ENCODE measurements around the gene NOS1AP.

Gene NOS1AP

DNA sequence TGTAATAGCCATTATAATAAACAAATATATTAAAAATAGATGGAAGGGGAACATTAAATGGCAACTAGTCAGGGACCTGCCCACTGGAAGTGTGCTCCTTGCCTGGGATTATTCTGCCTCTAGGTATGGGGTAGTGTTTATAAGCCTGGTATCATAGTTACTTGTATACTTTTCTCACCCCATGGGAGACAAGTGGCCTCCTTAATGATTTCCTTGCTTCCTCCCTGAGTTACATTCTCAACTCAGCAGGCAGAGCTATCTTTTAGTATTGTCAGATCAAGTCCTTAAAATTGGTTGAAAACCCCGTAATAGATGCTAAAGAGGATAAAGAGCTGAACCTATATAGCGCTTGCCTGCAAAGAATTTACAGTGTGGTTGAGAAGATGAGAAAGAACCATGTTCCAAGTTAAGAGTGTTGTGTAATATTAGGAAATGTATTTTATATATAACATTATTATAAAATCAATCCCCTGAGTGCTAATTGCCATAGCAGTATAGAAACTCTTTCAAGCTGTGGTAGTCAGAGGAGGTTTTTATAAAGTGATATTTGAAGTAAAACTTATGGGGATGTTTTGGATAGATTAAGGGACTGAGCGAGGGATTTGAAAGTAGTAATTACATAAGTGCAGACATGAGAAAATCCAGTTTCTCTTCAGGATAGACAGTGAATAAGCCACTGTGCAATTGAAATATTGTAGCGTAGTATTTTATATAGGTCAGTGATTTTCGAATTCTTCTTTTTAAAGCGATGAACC is 200.7 kb downstream of the NOS1AP start:
- H3K79me2 ChIP-seq (ENCODE audit: insufficient read depth, low read length): no peaks in the 10 kb centered on the region
- no peaks in the 10 kb centered on the region for H3K4me1 ChIP-seq (ENCODE audit: insufficient read depth, low read length, severe bottlenecking)
- H3K4me2 ChIP-seq (ENCODE audit: low read length): no peak overlapping the region
- no peaks in the 10 kb centered on the region for H3K9me2 ChIP-seq (ENCODE audit: low read depth, low read length)
- no peaks in the 10 kb centered on the region for H3F3A ChIP-seq (ENCODE audit: insufficient read depth, low read length)
- no peak for TF ChIP-seq EZH2 (IDR thresholded peaks at IDR 0.05; ENCODE audit: borderline replicate concordance, low read length)
- H2AFZ ChIP-seq (ENCODE audit: low read length): no peak overlapping the region
- no peak overlapping the region for H3K27ac ChIP-seq (ENCODE audit: low read depth, low read length, poor library complexity, severe bottlenecking)
- no peak overlapping the region for H3K4me3 ChIP-seq (ENCODE audit: low read depth, low read length, poor library complexity, severe bottlenecking)
- no peaks in the 10 kb centered on the region for H3K9me3 ChIP-seq (ENCODE audit: low read length)
- no peak overlapping the region for H3K9ac ChIP-seq (ENCODE audit: low read length)
- no peaks in the 10 kb centered on the region for H4K20me1 ChIP-seq (ENCODE audit: insufficient read depth, low read length)
- H3K27me3 ChIP-seq (ENCODE audit: insufficient read depth, low read length): no peaks in the 10 kb centered on the region
- no peaks in the 10 kb centered on the region for H3K36me3 ChIP-seq (ENCODE audit: insufficient read depth, low read length)

- Histone ChIP-seq H3K27me3 (ENCODE audit: insufficient read depth, low read length) (no peaks in the 10 kb centered on the region), H3K79me2 (ENCODE audit: insufficient read depth, low read length) (no peaks in the 10 kb centered on the region), H3K4me3 (ENCODE audit: low read depth, low read length, poor library complexity, severe bottlenecking) (no peak overlapping the region), H3K27ac (ENCODE audit: low read depth, low read length, poor library complexity, severe bottlenecking) (no peak overlapping the region), H3K9me2 (ENCODE audit: low read depth, low read length) (no peaks in the 10 kb centered on the region), H3K9me3 (ENCODE audit: low read length) (no peaks in the 10 kb centered on the region), H3K36me3 (ENCODE audit: insufficient read depth, low read length) (no peaks in the 10 kb centered on the region), H3K9ac (ENCODE audit: low read length) (no peak overlapping the region), H3K4me1 (ENCODE audit: insufficient read depth, low read length, severe bottlenecking) (no peaks in the 10 kb centered on the region), H2AFZ (ENCODE audit: low read length) (no peak overlapping the region), H3K4me2 (ENCODE audit: low read length) (no peak overlapping the region), H4K20me1 (ENCODE audit: insufficient read depth, low read length) (no peaks in the 10 kb centered on the region), H3F3A (ENCODE audit: insufficient read depth, low read length) (no peaks in the 10 kb centered on the region)
- no peak for TF ChIP-seq EZH2 (IDR thresholded peaks at IDR 0.05; ENCODE audit: borderline replicate concordance, low read length)
- no peak for TF ChIP-seq CTCF (IDR thresholded peaks at IDR 0.05; ENCODE audit: low read length)
Observed at GRCh38 chr1:162271972-162272371, 202.5 kb downstream of the NOS1AP start.

DNA sequence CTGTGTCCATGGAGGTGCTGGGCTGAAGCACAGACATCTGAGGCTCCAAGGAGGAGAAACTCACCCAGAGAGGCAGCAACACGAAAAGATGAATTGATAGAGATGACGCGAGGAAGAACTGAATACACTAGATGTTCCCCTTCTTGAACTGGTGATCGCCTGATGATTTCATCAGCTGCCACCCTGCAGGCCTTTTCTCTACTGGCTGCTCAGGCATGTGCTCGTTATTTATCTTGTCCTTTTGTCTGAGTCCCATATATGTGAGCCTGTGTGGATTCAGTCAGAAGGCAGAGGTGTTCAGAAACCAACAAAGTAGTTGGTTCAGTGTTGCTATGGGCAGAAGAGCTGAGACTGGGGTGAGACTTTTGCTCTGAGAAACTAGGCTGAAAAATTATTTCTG is 202.9 kb downstream of the NOS1AP start:
- Histone ChIP-seq H2AFZ (ENCODE audit: low read length) (no peak overlapping the region), H3K9ac (ENCODE audit: low read length) (no peak overlapping the region), H3K4me2 (ENCODE audit: low read length) (no peak overlapping the region), H3K9me2 (ENCODE audit: low read depth, low read length) (no peaks in the 10 kb centered on the region), H3K79me2 (ENCODE audit: insufficient read depth, low read length) (no peaks in the 10 kb centered on the region), H3K4me3 (ENCODE audit: low read depth, low read length, poor library complexity, severe bottlenecking) (no peak overlapping the region), H3K9me3 (ENCODE audit: low read length) (no peaks in the 10 kb centered on the region), H3K27ac (ENCODE audit: low read depth, low read length, poor library complexity, severe bottlenecking) (no peak overlapping the region), H3K36me3 (ENCODE audit: insufficient read depth, low read length) (no peaks in the 10 kb centered on the region), H3F3A (ENCODE audit: insufficient read depth, low read length) (no peaks in the 10 kb centered on the region), H4K20me1 (ENCODE audit: insufficient read depth, low read length) (no peaks in the 10 kb centered on the region), H3K4me1 (ENCODE audit: insufficient read depth, low read length, severe bottlenecking) (no peaks in the 10 kb centered on the region), H3K27me3 (ENCODE audit: insufficient read depth, low read length) (no peaks in the 10 kb centered on the region)
- no peak for TF ChIP-seq CTCF (IDR thresholded peaks at IDR 0.05; ENCODE audit: low read length)
- no peak for TF ChIP-seq EZH2 (IDR thresholded peaks at IDR 0.05; ENCODE audit: borderline replicate concordance, low read length)

Data from OCI-LY1 (cell line).